Occipital lobe (tissue), 2 donors: Measurements from ENCODE around the gene ATG10. TPM values are rescaled to one million over a fixed set of nuclear protein-coding genes. Genes with fewer than 3 reads are reported as not detected.

Experiments
- small RNA-seq: library from RNA; depleted of rRNA; stranded (forward); fragments of <200 nt; gene quantifications from one replicate; pipeline ENCODE3, GENCODE V24; 2014
- total RNA-seq: library from RNA; depleted of rRNA; stranded (reverse); fragments of >200 nt; gene quantifications from one replicate; pipeline ENCODE4 v1.2.3, GENCODE V29; 2014

Gene ATG10
- total RNA-seq, 1 donor from 2014 or later = 6.1 TPM

Small RNA genes within 50 kb of the gene (small RNA-seq; reads per million reads assigned to genes)
- gene AC010598.1 (not detected), gene RN7SL378P (not detected)

Other genes with a start within 250 kb of the ATG10 start
- 372 TPM for gene SSBP2, start 220.9 kb upstream of the ATG10 start, total RNA-seq